Measurements from ENCODE around the gene AGAP1.

GRCh38 chr2:235543851-235544688, 50.2 kb downstream of the AGAP1 start:
- no peak for TF ChIP-seq CTCF (conservative IDR thresholded peaks at IDR 0.05; ENCODE audit: low read length)
- no peak for TF ChIP-seq EZH2phosphoT487 (IDR thresholded peaks at IDR 0.05; ENCODE audit: borderline replicate concordance, low read depth, low read length)

Data from OCI-LY7 (cell line).